GM19397 (cell line): ENCODE measurements around the gene HMGA1.
"Not testable (repeated sequence)": the region's sequence is repeated elsewhere in the genome, so short reads cannot be mapped to it uniquely, and the experiment has no call there.

ENCODE experiments used
- ATAC-seq: cut with Tn5 transposase; IDR thresholded peaks from one replicate; pipeline ENCODE4 v1.9.1; 2021; ENCODE audit warnings: mild to moderate bottlenecking, moderate library complexity; ENCODE audit not compliant: unreplicated experiment

HMGA1 gene

DNA sequence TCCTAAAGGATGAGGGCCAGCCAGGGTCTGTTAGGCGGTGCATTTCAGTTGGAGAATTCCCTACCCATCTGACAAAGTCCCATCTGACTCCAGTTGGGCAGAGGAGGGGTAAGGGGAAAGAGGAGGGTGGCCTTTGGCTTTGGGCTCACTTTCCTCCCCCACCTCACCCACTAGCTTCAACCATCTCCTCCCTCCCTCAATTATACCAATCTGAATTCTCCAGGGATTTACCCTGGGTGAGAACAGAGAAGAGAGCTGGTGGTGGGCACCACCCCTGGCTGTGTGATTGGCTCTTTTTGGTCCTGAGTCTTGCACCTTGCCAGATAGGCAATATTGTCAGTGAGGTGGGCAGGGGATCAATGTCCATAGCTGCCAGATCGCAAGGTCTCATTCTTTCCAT is 3.2 kb downstream of the HMGA1 start:
- ATAC-seq, result no peak

DNA sequence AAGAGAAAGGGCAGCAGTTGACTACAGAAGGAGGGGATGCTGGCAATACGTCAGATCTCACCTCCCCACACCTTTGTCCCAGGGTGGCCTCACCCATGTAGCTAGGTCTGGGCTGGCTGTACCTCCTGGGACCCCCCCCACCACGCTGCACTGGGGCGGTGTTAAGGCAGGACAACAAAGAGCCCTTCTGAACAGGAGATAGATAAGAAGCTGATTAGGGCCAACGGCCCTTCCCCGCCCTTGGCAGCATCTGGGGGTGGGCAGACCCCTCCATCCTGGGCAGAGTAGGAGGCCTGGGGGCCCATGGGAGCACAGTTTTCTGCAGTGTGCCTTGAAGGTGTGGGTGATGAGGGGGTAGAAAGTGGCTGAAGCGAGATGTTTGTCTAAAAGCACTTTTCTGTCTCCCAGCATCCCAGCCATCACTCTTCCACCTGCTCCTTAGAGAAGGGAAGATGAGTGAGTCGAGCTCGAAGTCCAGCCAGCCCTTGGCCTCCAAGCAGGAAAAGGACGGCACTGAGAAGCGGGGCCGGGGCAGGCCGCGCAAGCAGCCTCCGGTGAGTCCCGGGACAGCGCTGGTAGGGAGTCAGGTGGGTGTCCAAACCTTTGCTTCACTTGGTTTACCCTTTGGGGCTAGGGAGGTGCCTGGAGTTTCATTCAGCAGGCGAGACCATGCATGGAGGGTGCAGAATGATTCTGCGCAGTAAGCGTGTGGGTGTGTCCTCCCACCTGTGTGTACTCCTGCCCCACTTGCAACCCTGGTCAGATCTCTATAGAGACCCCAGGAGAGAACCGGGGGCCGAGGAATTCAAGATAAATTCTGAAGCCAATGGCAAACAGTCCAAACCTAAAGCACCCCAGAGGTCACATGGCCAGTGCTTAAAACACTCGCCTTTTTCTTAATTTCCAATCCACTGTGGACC is 3.9 kb downstream of the HMGA1 start:
- no peak for ATAC-seq

DNA sequence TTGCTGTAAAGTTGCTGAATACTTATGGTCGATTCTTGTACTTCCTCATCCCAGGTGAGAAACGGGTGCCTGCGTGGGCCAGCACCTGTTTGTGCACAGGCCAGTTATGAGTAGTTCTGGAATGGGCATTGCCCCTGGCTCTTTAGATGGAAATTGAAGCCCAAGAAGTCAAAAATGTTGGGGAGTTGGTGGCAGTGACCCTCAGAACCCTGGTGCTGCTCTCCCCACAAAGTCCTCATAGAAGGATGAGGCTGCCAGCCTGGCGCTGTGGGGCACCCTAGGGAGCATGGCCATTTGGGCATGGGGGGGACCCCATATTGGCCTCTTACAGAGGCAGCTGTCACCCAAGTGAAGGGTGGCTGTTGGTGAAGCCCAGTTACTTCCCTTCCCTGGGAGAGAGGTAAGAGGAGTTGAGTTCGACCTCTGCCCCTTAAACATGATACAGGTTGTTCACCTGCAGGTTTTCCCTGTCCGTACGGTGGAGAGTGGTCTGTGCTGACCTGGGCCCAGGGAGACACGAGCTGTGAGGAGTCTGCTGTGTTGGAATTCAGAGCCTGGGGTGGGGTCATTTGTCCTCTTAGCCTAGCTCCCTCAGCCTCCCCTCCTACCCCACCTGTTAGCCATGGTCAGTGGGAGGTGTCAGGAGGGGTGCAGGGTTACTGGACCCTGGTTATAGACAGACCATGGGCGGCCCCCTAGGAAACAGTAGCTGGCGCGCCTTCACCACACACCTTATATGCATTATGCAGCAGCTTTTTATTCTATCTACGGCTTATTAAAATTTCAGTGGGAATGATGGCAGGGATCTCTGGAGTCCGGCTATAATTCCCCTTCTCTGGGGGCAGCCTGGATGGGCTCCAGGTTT is 4.9 kb downstream of the HMGA1 start:
- ATAC-seq, result no peak

DNA sequence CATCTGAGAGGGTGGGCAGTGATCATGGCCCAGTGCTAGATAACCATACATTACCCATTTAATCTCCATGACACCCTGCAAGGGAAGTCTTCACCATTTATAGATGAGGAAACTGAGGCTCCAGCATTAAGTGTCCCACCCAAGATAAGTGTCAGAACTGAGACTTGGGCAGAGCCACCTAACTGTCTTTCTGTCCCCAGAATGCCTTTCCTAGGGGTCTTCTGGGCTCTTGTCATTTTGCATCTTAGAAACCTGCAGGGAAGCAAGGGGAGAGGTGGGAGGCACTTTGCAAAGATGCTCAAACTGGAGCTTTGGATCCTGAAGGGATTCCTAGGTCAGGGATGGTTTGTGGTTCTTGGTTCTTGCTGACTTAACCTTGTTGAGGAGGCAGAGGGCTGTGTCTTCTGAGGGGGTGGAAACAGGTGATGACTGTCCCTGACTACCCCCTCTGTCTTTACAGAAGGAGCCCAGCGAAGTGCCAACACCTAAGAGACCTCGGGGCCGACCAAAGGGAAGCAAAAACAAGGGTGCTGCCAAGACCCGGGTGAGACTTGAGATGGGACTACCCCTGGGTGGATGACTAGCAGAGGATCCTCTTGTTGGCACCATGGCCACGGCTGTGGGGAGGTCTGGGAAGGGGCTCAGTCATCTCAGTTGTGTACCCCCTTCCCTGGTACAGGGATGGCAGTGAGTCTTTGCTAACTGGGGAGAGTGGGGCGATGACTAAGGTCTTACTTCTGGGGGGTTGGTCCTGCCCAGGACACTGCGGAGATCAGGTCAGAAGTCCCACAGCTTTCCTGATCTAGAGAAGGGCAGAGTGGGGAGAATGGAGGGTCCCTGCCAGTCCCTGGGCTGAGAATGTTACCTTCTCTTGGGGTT is 5.8 kb downstream of the HMGA1 start:
- ATAC-seq, result no peak

DNA sequence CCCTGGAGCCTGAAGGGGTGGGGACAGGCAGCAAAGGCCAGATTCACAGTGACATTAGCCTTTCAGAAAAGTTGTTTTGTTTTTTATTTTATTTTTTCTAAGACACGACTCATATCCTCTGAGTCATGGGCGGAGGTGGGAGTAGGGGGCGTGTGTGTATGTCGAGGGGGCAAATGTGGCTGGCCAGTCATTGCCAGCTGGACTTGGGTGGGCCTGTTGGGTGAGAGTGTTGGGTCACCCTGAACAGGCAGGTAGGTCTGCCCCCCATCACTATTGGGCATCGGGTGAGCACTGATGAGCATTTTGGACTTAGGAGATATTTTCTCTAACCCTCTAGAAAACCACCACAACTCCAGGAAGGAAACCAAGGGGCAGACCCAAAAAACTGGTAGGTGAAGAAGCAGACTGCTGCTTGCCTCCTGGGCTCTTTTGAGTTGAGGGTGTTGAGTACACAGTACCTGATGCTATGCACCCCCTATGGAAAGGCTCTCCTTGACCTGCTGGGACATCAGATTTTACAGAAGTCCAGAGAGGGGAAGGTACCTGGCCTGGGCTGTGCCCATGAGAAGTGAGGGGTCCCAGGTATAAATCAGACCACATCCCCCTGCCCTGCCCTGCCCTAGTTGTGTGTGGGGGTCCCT is 6.6 kb downstream of the HMGA1 start:
- no peak for ATAC-seq

DNA sequence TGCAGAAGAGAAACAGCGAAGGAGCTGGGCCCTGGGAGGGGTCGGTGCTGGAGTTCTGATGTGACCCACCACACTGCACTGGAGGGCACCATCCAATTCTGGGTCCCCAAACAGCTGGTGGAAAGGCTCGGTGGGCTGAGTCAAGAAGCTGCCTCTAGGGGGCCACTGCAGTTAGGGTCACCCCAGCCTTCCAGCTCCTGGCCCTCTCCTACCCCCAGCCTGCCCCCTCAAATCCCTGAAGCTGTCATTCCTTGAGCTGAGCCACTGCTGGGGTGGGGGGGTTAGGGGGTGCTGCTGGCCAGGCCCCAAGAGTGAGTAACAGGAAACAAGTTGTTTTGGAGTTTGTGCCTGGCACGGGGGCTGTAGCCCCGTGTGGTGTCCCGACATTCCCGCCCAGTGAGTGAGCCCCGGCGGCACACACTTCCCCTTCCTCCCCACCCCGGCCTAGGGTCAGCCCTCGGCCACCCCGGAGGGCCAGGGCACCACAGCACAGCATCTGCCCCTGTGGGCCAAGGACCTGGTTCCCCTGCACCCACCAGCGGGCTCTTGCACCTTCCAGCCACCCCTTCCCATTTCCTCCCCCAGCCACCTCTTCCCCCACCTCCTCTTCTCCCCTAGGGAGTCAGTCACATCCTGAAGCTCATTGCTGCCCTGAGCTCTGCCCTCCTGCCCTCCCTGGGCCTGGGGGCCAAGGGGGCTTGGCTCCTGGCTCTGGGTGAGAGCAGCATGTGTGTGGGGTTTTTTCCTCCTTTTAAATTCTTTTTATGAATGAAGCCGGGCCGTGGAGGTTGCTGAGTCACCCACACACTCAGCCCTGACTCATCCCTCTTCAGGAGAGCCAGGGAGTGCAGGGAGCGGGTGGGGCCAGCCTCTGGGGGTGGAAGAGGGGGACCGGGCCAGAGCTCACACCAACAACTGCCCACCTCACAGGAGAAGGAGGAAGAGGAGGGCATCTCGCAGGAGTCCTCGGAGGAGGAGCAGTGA is 7.5 kb downstream of the HMGA1 start:
- ATAC-seq, result no peak

DNA sequence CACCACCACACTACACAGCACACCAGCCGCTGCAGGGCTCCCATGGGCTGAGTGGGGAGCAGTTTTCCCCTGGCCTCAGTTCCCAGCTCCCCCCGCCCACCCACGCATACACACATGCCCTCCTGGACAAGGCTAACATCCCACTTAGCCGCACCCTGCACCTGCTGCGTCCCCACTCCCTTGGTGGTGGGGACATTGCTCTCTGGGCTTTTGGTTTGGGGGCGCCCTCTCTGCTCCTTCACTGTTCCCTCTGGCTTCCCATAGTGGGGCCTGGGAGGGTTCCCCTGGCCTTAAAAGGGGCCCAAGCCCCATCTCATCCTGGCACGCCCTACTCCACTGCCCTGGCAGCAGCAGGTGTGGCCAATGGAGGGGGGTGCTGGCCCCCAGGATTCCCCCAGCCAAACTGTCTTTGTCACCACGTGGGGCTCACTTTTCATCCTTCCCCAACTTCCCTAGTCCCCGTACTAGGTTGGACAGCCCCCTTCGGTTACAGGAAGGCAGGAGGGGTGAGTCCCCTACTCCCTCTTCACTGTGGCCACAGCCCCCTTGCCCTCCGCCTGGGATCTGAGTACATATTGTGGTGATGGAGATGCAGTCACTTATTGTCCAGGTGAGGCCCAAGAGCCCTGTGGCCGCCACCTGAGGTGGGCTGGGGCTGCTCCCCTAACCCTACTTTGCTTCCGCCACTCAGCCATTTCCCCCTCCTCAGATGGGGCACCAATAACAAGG is 8.5 kb downstream of the HMGA1 start:
- not testable (repeated sequence) for ATAC-seq

DNA sequence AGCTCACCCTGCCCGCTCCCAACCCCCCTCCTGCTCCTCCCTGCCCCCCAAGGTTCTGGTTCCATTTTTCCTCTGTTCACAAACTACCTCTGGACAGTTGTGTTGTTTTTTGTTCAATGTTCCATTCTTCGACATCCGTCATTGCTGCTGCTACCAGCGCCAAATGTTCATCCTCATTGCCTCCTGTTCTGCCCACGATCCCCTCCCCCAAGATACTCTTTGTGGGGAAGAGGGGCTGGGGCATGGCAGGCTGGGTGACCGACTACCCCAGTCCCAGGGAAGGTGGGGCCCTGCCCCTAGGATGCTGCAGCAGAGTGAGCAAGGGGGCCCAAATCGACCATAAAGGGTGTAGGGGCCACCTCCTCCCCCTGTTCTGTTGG is 9.1 kb downstream of the HMGA1 start:
- ATAC-seq, result not testable (repeated sequence)

DNA sequence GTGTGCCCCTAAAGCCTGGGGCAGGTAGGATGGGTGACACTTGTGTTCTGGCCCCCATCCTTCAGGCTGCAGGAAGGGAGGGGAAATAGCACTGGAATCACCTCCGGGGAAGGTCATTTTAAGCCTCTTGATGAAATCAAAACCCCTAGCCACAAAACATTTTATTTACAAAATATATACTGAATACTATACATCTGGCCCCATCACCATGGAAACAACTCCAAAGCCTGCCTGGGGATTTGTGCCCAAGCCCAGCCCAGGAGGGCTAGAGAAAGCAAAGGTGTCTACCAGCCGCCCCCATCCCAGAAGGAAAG is 9.5 kb downstream of the HMGA1 start:
- no peak for ATAC-seq

DNA sequence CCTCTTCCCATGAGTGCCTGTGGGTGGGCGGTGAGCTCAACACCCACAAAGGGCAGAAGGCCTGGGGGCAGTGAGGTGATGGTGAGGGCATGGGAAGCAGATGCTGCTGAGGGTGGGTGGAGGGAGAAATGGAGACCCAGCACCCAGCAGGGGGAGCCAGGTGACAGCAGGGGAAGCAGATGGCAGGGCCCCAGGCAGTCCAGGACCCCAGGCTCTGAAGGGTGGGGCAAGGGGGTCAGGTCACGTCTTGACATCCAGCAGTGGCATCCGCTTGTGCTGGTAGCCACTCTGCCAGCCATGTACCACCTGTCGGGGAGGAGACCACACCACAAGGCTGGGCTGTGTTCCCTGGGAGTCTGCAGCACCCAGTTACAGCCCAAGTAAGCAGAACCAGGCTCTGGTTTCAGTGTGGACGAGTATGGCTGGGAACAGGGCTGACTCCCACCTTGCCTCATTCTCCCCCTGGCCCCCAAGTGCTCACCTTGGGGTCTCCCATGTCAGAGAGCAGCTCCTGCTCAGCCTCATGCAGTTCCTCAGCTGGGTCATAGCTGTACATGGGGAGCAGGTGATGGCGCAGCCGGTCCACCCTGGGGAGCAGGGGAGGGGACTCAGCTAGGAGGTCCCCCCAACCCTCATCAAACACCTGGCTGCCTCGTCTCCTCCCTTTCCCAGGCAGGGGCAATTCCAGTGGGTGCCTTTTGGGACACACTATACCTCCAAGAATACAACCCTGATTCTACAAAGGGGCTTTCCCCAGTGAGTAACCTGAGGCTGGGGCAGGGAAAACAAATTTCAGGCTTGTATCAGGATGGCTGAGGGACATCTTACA is 10.1 kb downstream of the HMGA1 start:
- no peak for ATAC-seq

DNA sequence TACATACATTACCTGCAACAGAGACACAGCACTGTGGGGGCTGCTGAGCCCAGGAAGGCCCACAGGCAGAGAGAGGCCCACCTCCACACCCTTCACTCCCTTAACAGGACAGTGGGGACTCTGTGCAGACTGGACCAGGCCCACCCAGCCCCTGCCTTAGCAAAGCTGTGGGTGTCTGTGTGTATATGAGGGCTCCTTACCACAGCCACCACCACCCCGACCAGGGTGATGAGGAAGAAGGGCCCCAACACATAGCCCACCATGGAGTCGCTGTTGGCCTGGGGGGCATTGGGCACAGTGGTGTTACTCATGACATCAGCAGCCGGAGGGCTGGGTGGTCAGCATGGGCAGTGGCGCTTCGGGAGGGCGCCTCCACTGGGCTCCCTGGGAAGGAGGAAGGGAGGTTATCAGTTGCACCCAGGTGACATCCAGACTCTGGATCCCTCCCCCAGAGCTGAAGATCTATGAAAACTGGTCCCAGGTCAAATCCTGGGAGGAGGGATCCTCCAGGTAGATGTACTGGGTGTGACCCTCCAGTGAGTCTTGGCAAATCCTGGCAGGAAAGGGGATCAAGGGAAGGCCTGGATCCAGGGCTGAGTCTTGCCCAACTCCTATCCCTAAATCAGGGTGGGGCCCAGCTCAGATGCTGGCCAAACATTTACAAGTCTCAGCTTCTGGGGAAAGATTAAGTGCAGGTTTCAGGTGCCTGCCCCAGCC is 11.0 kb downstream of the HMGA1 start:
- no peak for ATAC-seq

DNA sequence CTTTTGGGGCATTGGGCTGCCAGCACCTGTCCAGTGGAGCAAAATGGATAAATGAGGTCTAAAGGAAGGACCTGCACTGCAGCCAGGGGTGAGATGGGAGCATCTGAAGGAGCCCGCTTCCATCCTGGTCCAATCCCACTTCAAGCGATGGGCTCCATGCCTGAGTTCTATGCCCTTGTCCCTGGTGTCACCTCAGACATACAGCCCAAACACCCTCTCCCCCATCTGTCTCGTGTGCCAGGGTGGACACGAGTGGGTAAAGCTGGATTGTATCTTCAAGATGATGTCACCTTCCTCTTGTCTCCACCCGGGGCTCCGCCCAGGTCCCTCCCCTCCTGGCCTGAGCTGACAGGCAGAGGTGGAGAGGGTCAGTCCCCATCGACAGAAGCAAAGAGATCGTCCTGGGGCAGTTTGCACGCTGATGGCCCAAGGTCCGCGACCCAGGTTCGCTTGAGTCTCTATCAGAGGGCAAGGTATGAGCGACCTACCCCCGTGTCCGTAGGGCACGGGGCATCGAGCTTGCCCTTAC is 11.6 kb downstream of the HMGA1 start:
- peak; percentile 5 for ATAC-seq

DNA sequence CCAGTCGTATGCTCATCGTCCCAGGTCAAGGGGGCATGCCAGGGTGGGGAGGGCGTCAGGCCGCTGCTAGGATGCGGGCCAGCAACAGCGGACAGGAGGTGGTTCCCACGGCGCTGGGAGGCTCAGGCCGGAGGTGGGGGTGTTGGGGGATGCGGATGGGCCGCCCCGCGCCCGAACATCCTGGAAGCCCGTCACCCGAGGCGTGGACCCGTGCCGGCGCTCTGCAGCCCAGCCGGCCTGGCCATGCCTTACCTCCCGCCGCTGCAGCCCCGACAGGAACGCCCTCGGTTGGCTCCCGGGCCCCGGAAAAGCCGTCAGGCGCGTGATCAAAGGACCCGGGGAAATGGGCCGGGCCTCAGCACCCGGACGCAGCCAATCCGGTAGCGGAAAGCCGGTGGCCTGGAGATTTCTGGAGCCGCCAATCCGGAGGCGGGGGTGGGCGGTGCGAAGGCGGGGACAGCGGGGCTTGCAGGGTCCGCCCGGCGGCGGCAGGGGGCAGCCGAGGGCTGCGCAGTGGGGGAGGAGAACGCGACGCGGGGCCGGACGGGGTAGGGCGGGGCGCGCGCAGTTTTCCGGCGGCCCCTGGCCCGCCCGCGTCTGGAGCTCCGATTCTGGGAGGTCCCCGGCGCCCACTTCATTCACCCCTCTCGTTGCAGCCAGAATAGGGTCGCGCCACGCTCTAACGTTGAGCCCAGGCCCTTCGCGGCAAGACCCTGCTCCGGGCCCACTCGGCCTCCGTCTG is 12.2 kb downstream of the HMGA1 start, which contains the start of gene SMIM29:
Gene SMIM29 (minus strand): TSS at position 280 of the 742 bp plus-strand sequence. CDS start 1,215 bp downstream, outside the sequence.
- ATAC-seq, result peak; percentile 84

DNA sequence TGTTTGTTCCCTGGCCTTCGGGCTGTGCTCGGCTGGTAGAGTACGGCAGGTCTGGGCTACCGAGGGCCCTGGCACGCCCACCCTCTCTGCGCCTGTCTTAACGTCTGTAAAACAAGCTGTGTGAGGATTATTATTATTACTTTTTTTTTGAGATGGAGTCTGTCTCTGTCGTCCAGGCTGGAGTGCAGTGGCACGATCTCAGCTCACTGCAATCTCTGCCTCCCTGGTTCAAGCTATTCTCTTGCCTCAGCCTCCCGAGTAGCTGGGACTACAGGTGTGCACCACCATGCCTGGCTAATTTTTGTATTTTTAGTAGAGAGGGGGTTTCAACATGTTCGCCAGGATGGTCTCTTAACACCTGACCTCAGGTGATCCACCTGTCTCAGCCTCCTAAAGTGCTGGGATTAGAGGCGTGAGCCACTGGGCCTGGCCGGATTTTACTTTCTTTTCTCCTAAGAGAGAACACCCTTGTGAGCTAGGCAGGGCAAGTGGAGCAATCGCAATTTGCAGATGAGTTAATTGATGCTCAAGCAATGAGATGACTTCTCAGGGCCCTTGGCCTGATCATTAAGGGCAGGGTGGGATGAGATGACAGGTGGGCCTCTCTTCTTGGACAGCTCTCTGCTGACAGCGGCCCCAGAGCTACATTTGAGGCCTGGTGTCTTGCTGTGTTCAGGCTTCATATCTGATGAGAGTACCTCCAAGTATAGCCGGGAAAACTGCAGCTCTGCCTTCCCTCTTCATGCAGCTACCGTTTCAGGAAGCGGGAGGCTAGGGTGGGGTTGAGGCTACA is 13.0 kb downstream of the HMGA1 start:
- ATAC-seq, result peak; percentile 28

DNA sequence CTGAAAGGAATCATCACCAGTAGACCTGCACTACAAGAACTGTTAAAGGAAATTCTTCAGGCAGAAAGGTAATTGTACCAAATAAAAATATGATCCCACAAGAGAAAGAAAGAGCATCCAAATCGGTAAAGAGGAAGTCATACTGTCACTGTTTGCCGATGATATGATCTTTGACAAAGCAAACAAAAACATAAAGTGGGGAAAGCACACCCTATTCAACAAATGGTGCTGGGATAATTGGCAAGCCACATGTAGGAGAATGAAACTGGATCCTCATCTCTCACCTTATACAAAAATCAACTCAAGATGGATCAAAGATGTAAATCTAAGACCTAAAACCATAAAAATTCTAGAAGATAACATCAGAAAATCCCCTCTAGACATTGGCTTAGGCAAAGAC is 15.7 kb downstream of the HMGA1 start:
- ATAC-seq, result not testable (repeated sequence)
